Panc1 (cell line): ENCODE results near the gene TUBB4B. TPM values are rescaled to one million over a fixed set of nuclear protein-coding genes. Genes with fewer than 3 reads are reported as not detected.

Source experiments
- ATAC-seq: fragments of 200-7000 bp; cut with Tn5 transposase; 2 replicates; pipeline ENCODE4 v1.9.1; 2020; ENCODE audit warnings: mild to moderate bottlenecking, moderate library complexity
- BruUV-seq: library from RNA; stranded (reverse); fragments of 400-500 nt; replicated peaks from 2 replicates; lab custom pipeline; 2021; lab: Mats Ljungman, UMichigan
- CTCF ChIA-PET: fragments of 300-600 bp; sonication (Branson Sonifier 250); formaldehyde crosslinking; loops from one replicate; lab custom pipeline; 2022; ENCODE audit warnings: antibody characterized with exemption; lab: Charles Lee
- POLR2A ChIA-PET: fragments of 300-600 bp; sonication (Branson Sonifier 250); formaldehyde crosslinking; loops from one replicate; lab custom pipeline; 2022; ENCODE audit warnings: antibody characterized with exemption; lab: Charles Lee
- DNase-seq: peaks from one replicate; pipeline ENCODE4 v3.0.0-alpha.2; 2010; ENCODE audit warnings: low read depth, low spot score
- H3K27ac ChIP-seq: 2 replicates; pipeline ENCODE4 v1.5.1; 2011; ENCODE audit warnings: mild to moderate bottlenecking, low read length, inconsistent platforms
- H3K27me3 ChIP-seq: fragments of 200-500 bp; sonication (Bioruptor generic); 2 replicates; pipeline ENCODE4 v1.6.0; 2014; ENCODE audit warnings: low read length, inconsistent platforms; ENCODE audit not compliant: control insufficient read depth, insufficient read depth
- H3K36me3 ChIP-seq: fragments of 200-500 bp; sonication (Bioruptor generic); 2 replicates; pipeline ENCODE4 v1.5.1; 2014; ENCODE audit warnings: inconsistent platforms, mild to moderate bottlenecking, low read length, moderate library complexity; ENCODE audit not compliant: control insufficient read depth, insufficient read depth
- H3K4me1 ChIP-seq: 2 replicates; pipeline ENCODE4 v1.5.1; 2011; ENCODE audit warnings: inconsistent platforms, mild to moderate bottlenecking, low read length, moderate library complexity; ENCODE audit not compliant: control insufficient read depth, insufficient read depth
- H3K4me3 ChIP-seq, 2 experiments: 2 replicates each; pipeline ENCODE4 v1.5.1; 2011 to 2012; ENCODE audit warnings: low read depth in 2 of 2, low read length in 2 of 2, mild to moderate bottlenecking in 2 of 2, inconsistent platforms in 1 of 2, moderate library complexity in 1 of 2
- H3K9me3 ChIP-seq: fragments of 200-500 bp; sonication (Bioruptor generic); 2 replicates; pipeline ENCODE4 v1.5.1; 2014; ENCODE audit warnings: low read depth, mild to moderate bottlenecking, inconsistent platforms, low read length, moderate library complexity; ENCODE audit not compliant: control insufficient read depth, insufficient read depth
- CTCF ChIP-seq: fragments of 450-650 bp; IDR thresholded peaks from 2 replicates; pipeline ENCODE4 v1.5.1; 2017; ENCODE audit warnings: mild to moderate bottlenecking
- POLR2AphosphoS5 ChIP-seq: IDR thresholded peaks from 2 replicates; pipeline ENCODE4 v1.6.1; 2012; ENCODE audit warnings: mild to moderate bottlenecking, low read depth, low read length, moderate library complexity
- REST ChIP-seq, 2 experiments: IDR thresholded peaks; 2 replicates each; pipeline ENCODE4 v1.6.1; 2011 to 2012; ENCODE audit warnings: low read depth in 2 of 2, control low read depth in 1 of 2, low read length in 1 of 2, mild to moderate bottlenecking in 1 of 2, moderate library complexity in 1 of 2; ENCODE audit not compliant: insufficient read depth in 1 of 2
- SIN3A ChIP-seq: IDR thresholded peaks from 2 replicates; pipeline ENCODE4 v1.6.1; 2012; ENCODE audit warnings: low read depth, mild to moderate bottlenecking, low read length, moderate library complexity, borderline replicate concordance; ENCODE audit not compliant: insufficient read depth
- TCF7L2 ChIP-seq: IDR thresholded peaks from 2 replicates; pipeline ENCODE4 v1.6.1; 2011; ENCODE audit warnings: mild to moderate bottlenecking, low read depth, low read length, inconsistent platforms
- in situ Hi-C: cut with HindIII; loops from 2 replicates; pipeline ENCODE4 v1.10.0; 2016; ENCODE audit warnings: low sequenced_read_pairs, low pct_unique_long_range_greater_than_20kb
- intact Hi-C: fragments of 100-400 bp; cut with micrococcal nuclease; formaldehyde crosslinking; loops from one replicate; pipeline ENCODE4 v1.10.0; 2022; ENCODE audit not compliant: unreplicated experiment
- total RNA-seq: library from RNA; stranded (reverse); gene quantifications from one replicate; pipeline ENCODE4 v1.2.1, GENCODE V29; 2021; ENCODE audit not compliant: unreplicated experiment

The TUBB4B gene
- total RNA-seq, 1 experiment from 2014 or later: 265 TPM

- no peak overlapping the region for H3K27ac ChIP-seq
- ATAC-seq: no peak
- H3K27me3 ChIP-seq: no peaks in the 10 kb centered on the region
- TF ChIP-seq CTCF (no peak), POLR2AphosphoS5 (no peak), TCF7L2 (no peak), REST (IDR thresholded peaks at IDR 0.05; ENCODE audit: insufficient read depth in 1 of 2, low read depth in 2 of 2, low read length in 1 of 2) (no peak), SIN3A (no peak)
- in situ Hi-C loops (no loop called here), intact Hi-C loops (no loop called here)
- POLR2A ChIA-PET: no interaction called here
- peaks cover 9% of the 10 kb centered on the region for H3K4me1 ChIP-seq
- no peak overlapping the region for H3K4me3 ChIP-seq
- H3K9me3 ChIP-seq: no peaks in the 10 kb centered on the region
- no peak for DNase-seq
- CTCF ChIA-PET: no interaction called here
- H3K36me3 ChIP-seq: no peaks in the 10 kb centered on the region; the same call in 1 of the 2 replicates
- no TSS peak for BruUV-seq
Observed at GRCh38 chr9:137271696-137272076, 30.6 kb downstream of the TUBB4B start.

- Histone ChIP-seq H3K4me3 (no peak overlapping the region), H3K4me1 (peaks cover 13% of the 10 kb centered on the region), H3K9me3 (no peaks in the 10 kb centered on the region), H3K27ac (no peak overlapping the region), H3K27me3 (no peaks in the 10 kb centered on the region), H3K36me3 (no peaks in the 10 kb centered on the region; the same call in 1 of the 2 replicates)
- intact Hi-C loops (no loop called here), in situ Hi-C loops (no loop called here)
- BruUV-seq: no TSS peak
- ATAC-seq: no peak
- CTCF ChIA-PET: no interaction called here
- TF ChIP-seq REST (IDR thresholded peaks at IDR 0.05; ENCODE audit: insufficient read depth in 1 of 2, low read depth in 2 of 2, low read length in 1 of 2): no peak
- POLR2A ChIA-PET: no interaction called here
- no peak for DNase-seq
Observed at GRCh38 chr9:137272241-137273094, 31.4 kb downstream of the TUBB4B start.
